Measurements from ENCODE around the gene EPB41L1. TPM values are rescaled to one million over a fixed set of nuclear protein-coding genes. Genes with fewer than 3 reads are reported as not detected.

Gene EPB41L1
- total RNA-seq, 1 experiment from 2014 or later = 134 TPM

- no peak overlapping the region for H2AFZ ChIP-seq
- no peaks in the 10 kb centered on the region for H4K20me1 ChIP-seq (ENCODE audit: insufficient read depth)
- POLR2A ChIA-PET (ENCODE audit: unreplicated experiment) = no interaction called here
- H3K4me1 ChIP-seq (replicated peaks; ENCODE audit: insufficient read depth) = peaks cover 29% of the 10 kb centered on the region
- no TSS peak for BruUV-seq (replicated peaks)
- H3K79me2 ChIP-seq (ENCODE audit: low read depth) = no peaks in the 10 kb centered on the region
- no peak overlapping the region for H3K4me2 ChIP-seq
- no peaks in the 10 kb centered on the region for H3K9me2 ChIP-seq (ENCODE audit: insufficient read depth)
- no peaks in the 10 kb centered on the region for H3K9me3 ChIP-seq (ENCODE audit: insufficient read depth, low read depth)
- no peak for TF ChIP-seq CTCF (conservative IDR thresholded peaks at IDR 0.05)
- TF ChIP-seq EZH2 (IDR thresholded peaks at IDR 0.05; ENCODE audit: low read depth) = no peak
- H3K4me3 ChIP-seq = no peak overlapping the region
- no peak overlapping the region for H3K27ac ChIP-seq
- CTCF ChIA-PET = interaction anchor here (0.6 kb wide), 1 partner anchor 80 kb away, joined by 3 read pairs; no protein-coding TSS in a partner anchor
- DNase-seq = no peak
- no peaks in the 10 kb centered on the region for H3K27me3 ChIP-seq (ENCODE audit: insufficient read depth, low read depth)
- peaks cover 8% of the 10 kb centered on the region; the same call in 1 of the 2 replicates for H3F3A ChIP-seq (ENCODE audit: insufficient read depth, low read depth)
- no peaks in the 10 kb centered on the region; the same call in 1 of the 2 replicates for H3K36me3 ChIP-seq (ENCODE audit: low read depth)
- intact Hi-C loops (cut with micrococcal nuclease; ENCODE audit: unreplicated experiment) = no loop called here
These were observed 24.1 kb upstream of the EPB41L1 start for GRCh38 chr20:36130390-36130789.

- BruUV-seq (replicated peaks) = no TSS peak
These were observed 21.7 kb upstream of the EPB41L1 start for GRCh38 chr20:36132802-36133211.

GRCh38 chr20:36133821-36134220 lies 20.7 kb upstream of the EPB41L1 start:
- no peak for DNase-seq
- no peaks in the 10 kb centered on the region for H4K20me1 ChIP-seq (ENCODE audit: insufficient read depth)
- no peaks in the 10 kb centered on the region for H3K27me3 ChIP-seq (ENCODE audit: insufficient read depth, low read depth)
- H3K27ac ChIP-seq = no peak overlapping the region
- H3K4me2 ChIP-seq = no peak overlapping the region
- H3K4me1 ChIP-seq (replicated peaks; ENCODE audit: insufficient read depth) = peaks cover 13% of the 10 kb centered on the region
- H3K9me3 ChIP-seq (ENCODE audit: insufficient read depth, low read depth) = no peaks in the 10 kb centered on the region
- intact Hi-C loops (cut with micrococcal nuclease; ENCODE audit: unreplicated experiment) = no loop called here
- POLR2A ChIA-PET (ENCODE audit: unreplicated experiment) = interaction anchor here (0.6 kb wide), 1 partner anchor 117 kb away, joined by 3 read pairs; no protein-coding TSS in a partner anchor
- H3K79me2 ChIP-seq (ENCODE audit: low read depth) = no peaks in the 10 kb centered on the region
- no peak overlapping the region for H3K4me3 ChIP-seq
- CTCF ChIA-PET = interaction anchor here (0.5 to 0.7 kb wide), 2 partner anchors 143 to 635 kb away, joined by 3 to 6 read pairs; no protein-coding TSS in a partner anchor
- H3K9me2 ChIP-seq (ENCODE audit: insufficient read depth) = no peaks in the 10 kb centered on the region
- peaks cover 13% of the 10 kb centered on the region; the same call in 1 of the 2 replicates for H3F3A ChIP-seq (ENCODE audit: insufficient read depth, low read depth)
- no peak for TF ChIP-seq CTCF (conservative IDR thresholded peaks at IDR 0.05)
- no peak for TF ChIP-seq EZH2 (IDR thresholded peaks at IDR 0.05; ENCODE audit: low read depth)
- H3K36me3 ChIP-seq (ENCODE audit: low read depth) = no peaks in the 10 kb centered on the region
- BruUV-seq (replicated peaks) = no TSS peak
- no peak overlapping the region for H2AFZ ChIP-seq

More at GRCh38 chr20:36132802-36133211, 21.7 kb upstream of the EPB41L1 start:
- H3K4me3 ChIP-seq = no peak overlapping the region
- no peaks in the 10 kb centered on the region for H4K20me1 ChIP-seq (ENCODE audit: insufficient read depth)
- no peak for DNase-seq
- no peak for TF ChIP-seq EZH2 (IDR thresholded peaks at IDR 0.05; ENCODE audit: low read depth)
- TF ChIP-seq CTCF (conservative IDR thresholded peaks at IDR 0.05) = no peak
- CTCF ChIA-PET = no interaction called here
- POLR2A ChIA-PET (ENCODE audit: unreplicated experiment) = interaction anchor here (0.6 kb wide), 1 partner anchor 89 kb away, joined by 3 read pairs; no protein-coding TSS in a partner anchor
- H3K27me3 ChIP-seq (ENCODE audit: insufficient read depth, low read depth) = no peaks in the 10 kb centered on the region
- intact Hi-C loops (cut with micrococcal nuclease; ENCODE audit: unreplicated experiment) = no loop called here
- H3K4me1 ChIP-seq (replicated peaks; ENCODE audit: insufficient read depth) = peaks cover 24% of the 10 kb centered on the region
- no peak overlapping the region for H3K4me2 ChIP-seq
- no peaks in the 10 kb centered on the region for H3K36me3 ChIP-seq (ENCODE audit: low read depth)
- no peak overlapping the region for H2AFZ ChIP-seq
- peaks cover 15% of the 10 kb centered on the region; the same call in 1 of the 2 replicates for H3F3A ChIP-seq (ENCODE audit: insufficient read depth, low read depth)
- no peak overlapping the region for H3K27ac ChIP-seq
- no peaks in the 10 kb centered on the region for H3K79me2 ChIP-seq (ENCODE audit: low read depth)
- no peaks in the 10 kb centered on the region for H3K9me3 ChIP-seq (ENCODE audit: insufficient read depth, low read depth)
- H3K9me2 ChIP-seq (ENCODE audit: insufficient read depth) = no peaks in the 10 kb centered on the region
